Tibial nerve (tissue), 4 donors: ENCODE data around the gene ROBO2.

Experiments
- CTCF ChIP-seq, 5 experiments: fragments of 200-600 bp in 3 of 5; fragments of 450-650 bp in 2 of 5; sonication (generic) in 3 of 5; IDR thresholded peaks; one replicate each; pipeline ENCODE4 v1.5.1; 2016 to 2019; ENCODE audit warnings: antibody characterized with exemption in 5 of 5, mild to moderate bottlenecking in 3 of 5, moderate library complexity in 2 of 5
- EP300 ChIP-seq, 2 donors: sonication (generic); formaldehyde crosslinking; IDR thresholded peaks; one replicate each; pipeline ENCODE4 v1.6.1; 2017; ENCODE audit warnings: antibody characterized with exemption in 2 of 2, mild to moderate bottlenecking in 1 of 2
- POLR2A ChIP-seq, 2 donors: fragments of 450-650 bp; IDR thresholded peaks; one replicate each; pipeline ENCODE4 v1.6.1; 2017; ENCODE audit warnings: antibody characterized with exemption in 2 of 2, mild to moderate bottlenecking in 2 of 2, moderate library complexity in 2 of 2

GRCh38 chr3:77160931-77161497 is 121.1 kb downstream of the ROBO2 start:
- TF ChIP-seq EP300 (IDR thresholded peaks at IDR 0.05) (no peak), CTCF (IDR thresholded peaks at IDR 0.05) (no peak), POLR2A (IDR thresholded peaks at IDR 0.05) (no peak)
